Nephron (organoid): ENCODE data around the gene ATP5F1B.

Experiments used
- H3K27ac Mint-ChIP-seq, 3 experiments: 2 replicates each; pipeline ENCODE4 v1.8.0; 2020; ENCODE audit warnings: mixed read lengths in 3 of 3, mild to moderate bottlenecking in 2 of 3, moderate library complexity in 1 of 3
- H3K27me3 Mint-ChIP-seq: 2 replicates; pipeline ENCODE4 v1.8.0; 2021; ENCODE audit warnings: low read depth, mild to moderate bottlenecking, moderate library complexity, mixed read lengths
- H3K36me3 Mint-ChIP-seq: 2 replicates; pipeline ENCODE4 v1.8.0; 2020; ENCODE audit warnings: low read depth, mixed read lengths
- H3K4me1 Mint-ChIP-seq: 2 replicates; pipeline ENCODE4 v1.8.0; 2020; ENCODE audit warnings: mixed read lengths
- H3K4me3 Mint-ChIP-seq, 3 experiments: 2 replicates each; pipeline ENCODE4 v1.8.0; 2020; ENCODE audit warnings: mild to moderate bottlenecking in 3 of 3, mixed read lengths in 3 of 3, moderate library complexity in 2 of 3
- H3K9me3 Mint-ChIP-seq: 2 replicates; pipeline ENCODE4 v1.8.0; 2020; ENCODE audit warnings: mixed read lengths
- TF ChIP-seq, protein P1 (sequence below), 3 experiments: fragments of 200-600 bp; sonication (generic); IDR thresholded peaks; one replicate each; pipeline ENCODE4 v1.5.0; 2021; ENCODE audit warnings: antibody characterized with exemption in 3 of 3; ENCODE audit not compliant: unreplicated experiment in 3 of 3

Gene ATP5F1B

DNA sequence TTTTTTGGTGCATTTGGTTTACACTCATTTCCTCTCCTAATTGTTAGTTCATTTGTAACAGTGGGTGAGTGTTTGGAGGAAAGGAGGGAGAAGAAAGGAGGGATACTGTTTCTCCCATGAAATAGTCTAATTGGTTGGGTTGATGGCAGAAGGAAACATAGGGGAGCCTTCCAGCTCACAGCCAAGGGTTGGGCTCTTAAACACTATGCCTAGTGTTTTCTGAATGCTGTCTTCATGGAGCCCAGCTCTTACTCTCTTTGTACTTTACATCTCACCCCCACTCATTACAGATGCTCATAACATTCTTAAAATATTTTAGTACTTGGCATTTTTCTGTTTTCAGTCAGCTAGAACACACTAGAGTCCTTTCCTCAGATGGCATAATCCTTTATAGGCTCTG, 53.8 kb downstream of the ATP5F1B start:
- Mint-ChIP-seq H3K4me1 (peaks cover 26% of the 10 kb centered on the region), H3K9me3 (no peaks in the 10 kb centered on the region), H3K4me3 (no peak overlapping the region), H3K27me3 (no peaks in the 10 kb centered on the region), H3K36me3 (peaks cover 29% of the 10 kb centered on the region), H3K27ac (peak overlapping the region; percentile 40 to 78 (median 47))
- TF ChIP-seq, protein P1, sequence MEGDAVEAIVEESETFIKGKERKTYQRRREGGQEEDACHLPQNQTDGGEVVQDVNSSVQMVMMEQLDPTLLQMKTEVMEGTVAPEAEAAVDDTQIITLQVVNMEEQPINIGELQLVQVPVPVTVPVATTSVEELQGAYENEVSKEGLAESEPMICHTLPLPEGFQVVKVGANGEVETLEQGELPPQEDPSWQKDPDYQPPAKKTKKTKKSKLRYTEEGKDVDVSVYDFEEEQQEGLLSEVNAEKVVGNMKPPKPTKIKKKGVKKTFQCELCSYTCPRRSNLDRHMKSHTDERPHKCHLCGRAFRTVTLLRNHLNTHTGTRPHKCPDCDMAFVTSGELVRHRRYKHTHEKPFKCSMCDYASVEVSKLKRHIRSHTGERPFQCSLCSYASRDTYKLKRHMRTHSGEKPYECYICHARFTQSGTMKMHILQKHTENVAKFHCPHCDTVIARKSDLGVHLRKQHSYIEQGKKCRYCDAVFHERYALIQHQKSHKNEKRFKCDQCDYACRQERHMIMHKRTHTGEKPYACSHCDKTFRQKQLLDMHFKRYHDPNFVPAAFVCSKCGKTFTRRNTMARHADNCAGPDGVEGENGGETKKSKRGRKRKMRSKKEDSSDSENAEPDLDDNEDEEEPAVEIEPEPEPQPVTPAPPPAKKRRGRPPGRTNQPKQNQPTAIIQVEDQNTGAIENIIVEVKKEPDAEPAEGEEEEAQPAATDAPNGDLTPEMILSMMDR (IDR thresholded peaks at IDR 0.05; ENCODE audit: unreplicated experiment in 3 of 3) = no peak

DNA sequence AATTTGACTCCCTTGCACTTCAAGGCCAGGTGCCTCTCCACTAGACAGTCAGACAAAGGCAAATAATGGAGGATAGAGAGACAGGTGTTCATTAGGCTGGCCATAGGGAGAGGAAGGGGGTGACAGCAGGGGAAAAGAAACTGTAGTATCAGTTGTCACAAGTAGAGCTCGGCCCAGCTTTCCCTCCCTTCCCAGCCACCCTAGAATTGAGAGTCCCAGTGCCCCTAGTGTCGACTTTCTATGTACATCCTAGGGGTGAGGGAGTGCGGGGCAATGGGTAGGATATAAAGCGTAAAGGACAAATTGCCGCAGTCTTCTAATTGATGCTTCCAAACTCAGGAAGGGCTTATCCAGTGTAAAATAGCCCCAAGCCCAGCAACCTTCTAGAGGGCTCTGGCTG, 54.7 kb downstream of the ATP5F1B start:
- no peak overlapping the region for H3K4me3 Mint-ChIP-seq
- H3K36me3 Mint-ChIP-seq = peaks cover 31% of the 10 kb centered on the region
- TF ChIP-seq, protein P1 (IDR thresholded peaks at IDR 0.05; ENCODE audit: unreplicated experiment in 3 of 3) = no peak
- no peaks in the 10 kb centered on the region for H3K9me3 Mint-ChIP-seq
- peaks cover 26% of the 10 kb centered on the region for H3K4me1 Mint-ChIP-seq
- H3K27me3 Mint-ChIP-seq = no peaks in the 10 kb centered on the region
- peak overlapping the region in 2 of 3 experiments; percentile 17 to 47 for H3K27ac Mint-ChIP-seq

DNA sequence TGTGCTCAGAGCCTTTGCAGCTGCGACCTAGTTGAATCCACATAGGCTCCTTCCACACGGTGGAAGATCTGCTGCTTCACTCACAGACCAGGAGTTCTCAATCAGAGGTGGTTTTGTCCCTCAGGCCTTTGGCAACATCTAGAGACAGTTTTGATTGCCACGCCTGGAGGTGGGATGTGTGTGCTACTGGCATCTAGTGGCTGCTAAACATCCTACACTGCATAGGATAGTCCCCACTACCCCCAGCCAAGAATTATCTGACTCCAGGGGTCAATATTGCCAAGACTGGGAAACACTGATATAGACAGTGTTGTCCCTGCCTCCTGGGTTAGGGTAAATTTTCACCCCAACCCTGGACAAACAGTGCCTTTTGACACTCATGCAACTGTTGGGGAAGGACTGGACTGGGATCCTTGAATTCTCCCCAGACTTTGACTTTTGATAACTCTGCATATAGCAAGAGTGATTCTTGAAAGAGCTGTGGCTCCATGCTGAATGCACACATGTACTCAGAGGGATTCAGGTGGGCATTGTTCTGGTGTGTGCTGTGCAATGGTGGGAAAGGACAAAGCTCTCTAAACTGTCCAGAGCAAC, 55.5 kb downstream of the ATP5F1B start:
- Mint-ChIP-seq H3K27me3 (no peaks in the 10 kb centered on the region), H3K9me3 (no peaks in the 10 kb centered on the region)

DNA sequence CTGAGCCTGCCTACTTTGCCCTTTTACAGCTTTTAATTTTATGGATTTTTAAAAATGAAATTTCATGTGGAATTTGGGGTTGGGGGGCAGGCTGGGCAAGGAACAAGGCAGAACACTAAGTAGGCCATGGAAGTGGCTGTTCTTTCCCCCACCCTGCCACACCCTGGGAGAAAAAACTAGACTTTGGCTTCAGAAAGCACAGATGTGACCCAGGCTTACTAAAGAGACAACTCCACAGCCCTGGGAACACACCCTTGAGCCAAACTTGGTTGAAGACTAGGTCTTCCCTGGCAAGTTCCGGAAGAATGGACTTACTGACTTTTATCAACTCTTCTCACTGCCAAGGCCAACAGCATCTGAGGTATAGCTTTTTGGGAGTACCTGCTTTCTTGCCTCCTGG, 56.0 kb downstream of the ATP5F1B start:
- TF ChIP-seq, protein P1 (IDR thresholded peaks at IDR 0.05; ENCODE audit: unreplicated experiment in 3 of 3) = no peak
- Mint-ChIP-seq H3K4me1 (peaks cover 24% of the 10 kb centered on the region), H3K27me3 (no peaks in the 10 kb centered on the region), H3K9me3 (no peaks in the 10 kb centered on the region), H3K36me3 (peaks cover 38% of the 10 kb centered on the region), H3K27ac (no peak overlapping the region), H3K4me3 (no peak overlapping the region)

More for the DNA sequence above, 55.5 kb downstream of the ATP5F1B start:
- Mint-ChIP-seq H3K27ac (no peak overlapping the region), H3K4me1 (peaks cover 26% of the 10 kb centered on the region), H3K4me3 (no peak overlapping the region), H3K36me3 (peaks cover 33% of the 10 kb centered on the region)
- TF ChIP-seq, protein P1 (IDR thresholded peaks at IDR 0.05; ENCODE audit: unreplicated experiment in 3 of 3) = peak in 2 of 3 experiments; percentile 21 to 29
